ENCODE measurements around the gene EPB42. TPM values are rescaled to one million over a fixed set of nuclear protein-coding genes. Genes with fewer than 3 reads are reported as not detected.
A peak's percentile ranks its signal among the peaks of the same experiment; 100 is the strongest.

Gene EPB42
- polyA plus RNA-seq, 1 of the 3 experiments (the other 2 are of a cell fraction) = not detected

DNA sequence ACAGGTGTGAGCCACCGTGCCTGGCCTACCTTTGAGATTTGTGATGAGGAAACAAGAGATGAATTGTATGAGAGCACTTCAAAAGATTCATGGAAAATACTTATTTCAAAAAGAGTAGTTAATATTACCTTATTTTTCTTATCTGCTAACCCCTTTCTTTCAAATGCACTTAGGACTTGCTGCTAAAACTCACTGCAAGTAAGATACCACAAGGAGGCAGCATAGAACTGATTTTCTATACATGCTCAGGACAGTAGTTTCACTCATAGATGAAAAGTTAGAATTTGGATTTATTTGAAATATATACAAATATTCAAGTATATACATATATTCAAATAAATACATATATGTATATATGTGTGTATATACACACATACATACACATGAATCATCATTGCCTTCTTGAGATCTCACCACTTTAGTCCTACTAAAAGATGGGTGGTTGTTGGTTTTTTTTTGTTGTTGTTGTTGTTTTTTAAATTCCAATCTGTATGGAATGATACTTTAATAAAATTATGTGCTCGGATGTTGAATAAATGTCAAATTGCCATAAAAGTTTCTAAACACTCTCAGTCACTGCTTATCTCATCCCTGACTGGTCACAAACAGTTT, 33.2 kb downstream of the EPB42 start:
- Histone ChIP-seq H3K27me3 (ENCODE audit: insufficient read depth) (no peaks in the 10 kb centered on the region), H3K9ac (no peak overlapping the region), H2AFZ (ENCODE audit: low read depth) (no peak overlapping the region), H3K27ac (ENCODE audit: low read depth in 2 of 2, low read length in 1 of 2) (no peak overlapping the region), H3K4me1 (ENCODE audit: control insufficient read depth in 1 of 2, insufficient read depth in 2 of 2, low read depth in 1 of 2, low read length in 1 of 2) (peaks cover 0 to 10% of the 10 kb centered on the region in 2 experiments; a peak in 2 of 4 replicates), H3K9me3 (no peaks in the 10 kb centered on the region), H3K4me2 (0 out of 2 replicates have a peak overlapping the region, but pooled peaks have one; percentile 81), H3K36me3 (replicated peaks in 1 of 2; ENCODE audit: control insufficient read depth in 1 of 2, insufficient read depth in 2 of 2, low read length in 1 of 2) (peaks cover 28 to 46% of the 10 kb centered on the region in 2 experiments), H3K4me3 (ENCODE audit: low read depth in 2 of 2, low read length in 1 of 2) (no peak overlapping the region), H3F3A (replicated peaks; ENCODE audit: insufficient read depth) (peaks cover 18% of the 10 kb centered on the region), H4K20me1 (ENCODE audit: insufficient read depth) (no peaks in the 10 kb centered on the region), H3K9me2 (no peaks in the 10 kb centered on the region), H3K79me2 (ENCODE audit: insufficient read depth) (peaks cover 21% of the 10 kb centered on the region; the same call in 1 of the 2 replicates)
- POLR2A ChIA-PET = no interaction called here
- peak; percentile 51 for DNase-seq
- WGBS (ENCODE audit: low lambda C conversion rate) = 56% methylated on average over 2 of the region's 2 CpGs
- CTCF ChIA-PET = interaction anchor here (1.2 to 4.1 kb wide), 6 partner anchors 13 to 98 kb away, joined by 4 to 44 read pairs (median 6); no protein-coding TSS in a partner anchor
- TF ChIP-seq MXI1 (IDR thresholded peaks at IDR 0.05; ENCODE audit: low read depth, low read length) (no peak), GATA2 (CRISPR knock-in tag; IDR thresholded peaks at IDR 0.05) (no peak), RCOR1 (IDR thresholded peaks at IDR 0.05; ENCODE audit: low read length) (no peak), USF1 (IDR thresholded peaks at IDR 0.05; ENCODE audit: borderline replicate concordance, low read depth) (no peak), FOSL2 (IDR thresholded peaks at IDR 0.05; ENCODE audit: borderline replicate concordance, low read depth) (no peak), PBX3 (IDR thresholded peaks at IDR 0.05) (no peak), JUND (IDR thresholded peaks at IDR 0.05) (no peak), ELF1 (IDR thresholded peaks at IDR 0.05) (no peak), RAD21 (IDR thresholded peaks at IDR 0.05; ENCODE audit: low read length) (peak; percentile 80), MEF2A (IDR thresholded peaks at IDR 0.05; ENCODE audit: borderline replicate concordance, low read depth) (no peak), TAF1 (IDR thresholded peaks at IDR 0.05; ENCODE audit: borderline replicate concordance, low read depth, low read length) (no peak), SMC3 (IDR thresholded peaks at IDR 0.05; ENCODE audit: low read depth, low read length) (peak; percentile 63), IRF3 (IDR thresholded peaks at IDR 0.05; ENCODE audit: low read depth, low read length) (no peak), EZH2phosphoT487 (IDR thresholded peaks at IDR 0.05; ENCODE audit: borderline replicate concordance, low read depth) (no peak)
- TF ChIP-seq, protein P1, sequence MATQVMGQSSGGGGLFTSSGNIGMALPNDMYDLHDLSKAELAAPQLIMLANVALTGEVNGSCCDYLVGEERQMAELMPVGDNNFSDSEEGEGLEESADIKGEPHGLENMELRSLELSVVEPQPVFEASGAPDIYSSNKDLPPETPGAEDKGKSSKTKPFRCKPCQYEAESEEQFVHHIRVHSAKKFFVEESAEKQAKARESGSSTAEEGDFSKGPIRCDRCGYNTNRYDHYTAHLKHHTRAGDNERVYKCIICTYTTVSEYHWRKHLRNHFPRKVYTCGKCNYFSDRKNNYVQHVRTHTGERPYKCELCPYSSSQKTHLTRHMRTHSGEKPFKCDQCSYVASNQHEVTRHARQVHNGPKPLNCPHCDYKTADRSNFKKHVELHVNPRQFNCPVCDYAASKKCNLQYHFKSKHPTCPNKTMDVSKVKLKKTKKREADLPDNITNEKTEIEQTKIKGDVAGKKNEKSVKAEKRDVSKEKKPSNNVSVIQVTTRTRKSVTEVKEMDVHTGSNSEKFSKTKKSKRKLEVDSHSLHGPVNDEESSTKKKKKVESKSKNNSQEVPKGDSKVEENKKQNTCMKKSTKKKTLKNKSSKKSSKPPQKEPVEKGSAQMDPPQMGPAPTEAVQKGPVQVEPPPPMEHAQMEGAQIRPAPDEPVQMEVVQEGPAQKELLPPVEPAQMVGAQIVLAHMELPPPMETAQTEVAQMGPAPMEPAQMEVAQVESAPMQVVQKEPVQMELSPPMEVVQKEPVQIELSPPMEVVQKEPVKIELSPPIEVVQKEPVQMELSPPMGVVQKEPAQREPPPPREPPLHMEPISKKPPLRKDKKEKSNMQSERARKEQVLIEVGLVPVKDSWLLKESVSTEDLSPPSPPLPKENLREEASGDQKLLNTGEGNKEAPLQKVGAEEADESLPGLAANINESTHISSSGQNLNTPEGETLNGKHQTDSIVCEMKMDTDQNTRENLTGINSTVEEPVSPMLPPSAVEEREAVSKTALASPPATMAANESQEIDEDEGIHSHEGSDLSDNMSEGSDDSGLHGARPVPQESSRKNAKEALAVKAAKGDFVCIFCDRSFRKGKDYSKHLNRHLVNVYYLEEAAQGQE (IDR thresholded peaks at IDR 0.05; ENCODE audit: low read depth, low read length) = no peak
- TF ChIP-seq, protein P2, sequence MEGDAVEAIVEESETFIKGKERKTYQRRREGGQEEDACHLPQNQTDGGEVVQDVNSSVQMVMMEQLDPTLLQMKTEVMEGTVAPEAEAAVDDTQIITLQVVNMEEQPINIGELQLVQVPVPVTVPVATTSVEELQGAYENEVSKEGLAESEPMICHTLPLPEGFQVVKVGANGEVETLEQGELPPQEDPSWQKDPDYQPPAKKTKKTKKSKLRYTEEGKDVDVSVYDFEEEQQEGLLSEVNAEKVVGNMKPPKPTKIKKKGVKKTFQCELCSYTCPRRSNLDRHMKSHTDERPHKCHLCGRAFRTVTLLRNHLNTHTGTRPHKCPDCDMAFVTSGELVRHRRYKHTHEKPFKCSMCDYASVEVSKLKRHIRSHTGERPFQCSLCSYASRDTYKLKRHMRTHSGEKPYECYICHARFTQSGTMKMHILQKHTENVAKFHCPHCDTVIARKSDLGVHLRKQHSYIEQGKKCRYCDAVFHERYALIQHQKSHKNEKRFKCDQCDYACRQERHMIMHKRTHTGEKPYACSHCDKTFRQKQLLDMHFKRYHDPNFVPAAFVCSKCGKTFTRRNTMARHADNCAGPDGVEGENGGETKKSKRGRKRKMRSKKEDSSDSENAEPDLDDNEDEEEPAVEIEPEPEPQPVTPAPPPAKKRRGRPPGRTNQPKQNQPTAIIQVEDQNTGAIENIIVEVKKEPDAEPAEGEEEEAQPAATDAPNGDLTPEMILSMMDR (IDR thresholded peaks at IDR 0.05) = peak; percentile 73
